Forelimb muscle (tissue), 1 donor: ENCODE results near the gene ACAP1. TPM values are rescaled to one million over a fixed set of nuclear protein-coding genes. Genes with fewer than 3 reads are reported as not detected.
A peak's percentile ranks its signal among the peaks of the same experiment; 100 is the strongest.

Experiments used
- DNase-seq: peaks from one replicate; pipeline ENCODE4 v3.0.0-alpha.2; 2013; ENCODE audit warnings: low read depth
- polyA plus RNA-seq: library from polyadenylated mRNA; unstranded; fragments of 120-200 nt; gene quantifications from one replicate; pipeline ENCODE4 v1.2.1, GENCODE V29; 2013; ENCODE audit not compliant: insufficient read length

Gene ACAP1, protein sequence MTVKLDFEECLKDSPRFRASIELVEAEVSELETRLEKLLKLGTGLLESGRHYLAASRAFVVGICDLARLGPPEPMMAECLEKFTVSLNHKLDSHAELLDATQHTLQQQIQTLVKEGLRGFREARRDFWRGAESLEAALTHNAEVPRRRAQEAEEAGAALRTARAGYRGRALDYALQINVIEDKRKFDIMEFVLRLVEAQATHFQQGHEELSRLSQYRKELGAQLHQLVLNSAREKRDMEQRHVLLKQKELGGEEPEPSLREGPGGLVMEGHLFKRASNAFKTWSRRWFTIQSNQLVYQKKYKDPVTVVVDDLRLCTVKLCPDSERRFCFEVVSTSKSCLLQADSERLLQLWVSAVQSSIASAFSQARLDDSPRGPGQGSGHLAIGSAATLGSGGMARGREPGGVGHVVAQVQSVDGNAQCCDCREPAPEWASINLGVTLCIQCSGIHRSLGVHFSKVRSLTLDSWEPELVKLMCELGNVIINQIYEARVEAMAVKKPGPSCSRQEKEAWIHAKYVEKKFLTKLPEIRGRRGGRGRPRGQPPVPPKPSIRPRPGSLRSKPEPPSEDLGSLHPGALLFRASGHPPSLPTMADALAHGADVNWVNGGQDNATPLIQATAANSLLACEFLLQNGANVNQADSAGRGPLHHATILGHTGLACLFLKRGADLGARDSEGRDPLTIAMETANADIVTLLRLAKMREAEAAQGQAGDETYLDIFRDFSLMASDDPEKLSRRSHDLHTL
- 11.3 TPM for polyA plus RNA-seq

DNA sequence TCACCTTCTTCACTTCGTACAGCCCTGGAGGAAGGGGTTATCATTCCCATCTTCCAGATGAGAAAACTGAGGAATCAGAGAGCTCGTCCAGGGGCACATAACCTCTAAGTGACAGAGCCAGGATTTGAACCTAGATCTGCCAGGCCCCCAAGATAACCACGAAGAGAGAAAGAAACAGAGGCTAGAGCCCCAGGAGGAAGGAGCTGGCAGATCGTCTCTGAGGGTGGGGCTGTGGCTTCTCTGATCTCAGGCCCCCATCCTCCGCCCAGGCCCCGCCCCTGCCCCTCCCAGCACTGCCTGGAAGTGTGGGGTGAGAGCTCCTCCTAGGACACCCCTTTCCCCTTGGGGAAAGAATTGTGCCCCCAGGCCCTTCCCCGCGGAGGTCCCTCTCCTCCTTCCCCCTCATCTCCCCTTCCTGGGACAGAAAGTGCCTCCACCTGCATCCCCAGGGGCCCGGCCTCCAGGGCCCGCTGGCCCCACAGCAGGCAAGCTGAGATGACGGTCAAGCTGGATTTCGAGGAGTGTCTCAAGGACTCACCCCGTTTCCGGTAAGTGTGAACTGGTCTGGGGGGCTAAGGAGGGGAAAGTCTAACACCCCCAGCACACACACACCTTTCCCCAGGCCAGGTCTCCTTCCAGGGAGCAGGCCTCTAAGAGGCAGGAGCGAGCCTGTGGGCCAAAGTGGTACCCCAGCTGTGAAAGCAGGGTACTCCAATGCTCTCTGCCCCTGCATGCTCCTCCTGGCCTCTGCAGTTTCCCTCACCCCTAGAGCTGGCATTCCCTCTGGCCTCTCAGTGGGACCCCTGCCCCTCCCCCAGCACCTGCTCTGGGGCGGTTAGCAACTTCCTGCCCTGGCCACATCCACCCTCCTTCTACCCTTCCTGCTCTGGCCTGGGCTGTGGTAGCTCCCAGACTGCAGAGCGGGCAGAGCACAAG is at the start of gene ACAP1:
Gene ACAP1, plus strand, starts transcription at position 290 of the 936 bp plus-strand sequence. Its CDS starts 206 bp downstream, at position 496.
- DNase-seq = no peak

DNA sequence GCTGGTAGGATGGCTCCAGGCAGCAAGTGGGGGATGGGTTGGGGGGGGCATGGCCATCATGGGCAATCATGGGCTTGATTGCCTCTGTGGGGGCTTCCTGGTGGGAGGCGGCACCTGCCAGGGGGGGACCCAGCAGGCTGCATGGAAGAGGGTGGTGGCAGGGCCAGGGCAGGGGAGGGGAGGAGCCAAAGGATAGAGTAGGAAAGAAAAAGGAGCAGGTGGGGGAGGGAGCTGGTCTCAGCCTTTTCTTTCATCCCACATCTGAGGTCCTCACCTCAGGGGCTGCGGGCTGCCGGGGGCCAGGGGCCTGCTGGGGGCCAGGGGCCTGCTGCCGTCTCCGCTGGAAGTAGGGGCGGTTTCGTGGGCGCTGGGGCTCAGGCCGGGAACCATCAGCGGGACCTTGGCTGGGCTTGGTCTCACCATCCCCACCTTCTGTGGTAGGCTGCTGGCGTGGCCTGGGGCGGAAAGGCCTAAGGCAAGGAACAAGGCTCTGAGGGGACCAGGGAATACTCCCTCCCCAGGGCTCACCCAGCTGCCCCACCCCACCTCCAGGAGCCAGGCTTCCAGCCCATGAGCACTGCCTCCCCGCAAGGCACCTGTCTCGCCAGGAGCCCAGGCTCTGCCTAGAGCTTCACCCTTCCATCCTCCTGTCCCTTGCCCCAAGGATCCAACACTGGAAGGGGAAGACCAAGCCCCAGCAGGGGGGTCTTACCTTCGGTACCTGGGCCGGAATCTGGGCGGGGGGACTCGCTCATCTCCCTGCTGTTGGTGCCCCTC is 46.9 kb upstream of the ACAP1 start:
- DNase-seq = no peak

DNA sequence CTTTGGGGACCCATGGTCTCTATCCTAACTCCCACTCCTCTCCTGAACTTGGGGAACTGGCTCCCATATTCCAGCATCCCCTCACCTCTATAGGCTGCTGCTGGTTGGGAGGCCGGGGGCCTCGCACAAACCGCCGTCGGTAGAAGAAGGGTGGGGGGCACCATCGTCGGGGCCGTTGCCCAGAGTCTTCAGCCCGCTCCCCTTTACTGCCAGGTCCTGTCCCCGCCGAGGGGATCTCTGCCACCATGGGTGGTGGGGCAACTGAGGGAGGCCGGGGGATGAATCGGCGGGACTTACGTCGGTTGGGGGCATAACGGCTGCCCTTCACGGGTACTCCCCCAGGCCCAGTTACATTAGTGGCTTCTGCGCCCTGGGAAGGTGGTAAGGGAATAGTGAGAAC is 46.2 kb upstream of the ACAP1 start:
- DNase-seq = no peak

DNA sequence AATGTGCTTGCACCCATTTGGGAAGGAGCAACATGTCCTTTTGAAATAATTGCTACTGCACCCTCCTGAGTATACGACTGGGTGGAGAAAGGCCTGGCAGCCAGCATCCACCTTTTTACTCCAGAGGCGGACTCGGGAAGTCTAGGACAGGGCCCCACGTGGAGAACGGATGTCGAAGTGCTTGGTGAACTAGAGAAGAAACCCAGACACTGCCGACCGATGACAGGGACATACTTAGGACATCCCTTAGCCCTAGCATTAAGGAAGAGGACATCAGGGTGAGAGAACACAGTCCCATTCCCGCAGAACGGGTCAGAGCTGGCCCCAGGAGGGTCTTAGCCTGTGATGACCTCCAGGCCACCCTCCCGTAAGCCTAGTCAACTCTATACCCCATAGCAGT is 45.6 kb upstream of the ACAP1 start:
- no peak for DNase-seq

DNA sequence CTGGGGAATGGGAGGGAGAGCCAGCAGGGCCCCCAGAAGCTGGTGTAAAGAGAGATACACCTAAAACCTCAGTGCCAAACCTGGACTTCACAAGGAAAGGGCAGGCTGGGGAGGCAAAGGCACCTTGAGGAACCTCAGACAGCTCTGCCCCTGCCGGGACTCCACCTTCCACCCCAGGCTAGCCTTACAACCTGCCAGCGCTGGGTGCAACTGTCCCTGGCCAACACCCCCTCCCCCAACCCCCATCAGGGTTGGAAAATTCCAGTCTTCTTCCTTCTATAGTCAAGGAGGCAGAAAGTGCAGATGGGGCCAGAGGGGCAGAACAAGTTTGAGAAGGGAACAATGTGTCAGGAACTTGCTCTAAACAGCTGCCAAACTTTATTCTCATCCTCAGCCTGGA is 44.1 kb upstream of the ACAP1 start:
- no peak for DNase-seq

DNA sequence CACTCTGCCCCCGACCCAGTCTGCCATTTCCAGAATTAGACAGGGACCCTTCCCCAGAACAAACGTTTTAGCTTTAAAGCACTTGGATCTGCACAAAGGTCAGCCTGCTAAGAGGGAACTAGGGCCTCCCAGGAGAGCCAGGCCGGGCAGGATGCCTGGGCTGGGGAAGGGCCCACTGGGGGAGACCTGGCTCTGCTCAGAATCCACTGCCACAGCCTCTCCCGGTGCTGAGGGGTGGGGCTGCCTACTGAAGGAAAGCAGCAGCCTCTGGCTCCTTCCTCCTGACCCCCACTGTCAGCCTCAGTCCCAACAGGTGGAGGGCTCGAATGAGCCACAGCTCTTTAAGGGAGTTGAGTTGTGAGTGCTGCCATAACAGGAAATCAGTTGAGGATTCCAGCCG is 43.6 kb upstream of the ACAP1 start:
- no peak for DNase-seq

DNA sequence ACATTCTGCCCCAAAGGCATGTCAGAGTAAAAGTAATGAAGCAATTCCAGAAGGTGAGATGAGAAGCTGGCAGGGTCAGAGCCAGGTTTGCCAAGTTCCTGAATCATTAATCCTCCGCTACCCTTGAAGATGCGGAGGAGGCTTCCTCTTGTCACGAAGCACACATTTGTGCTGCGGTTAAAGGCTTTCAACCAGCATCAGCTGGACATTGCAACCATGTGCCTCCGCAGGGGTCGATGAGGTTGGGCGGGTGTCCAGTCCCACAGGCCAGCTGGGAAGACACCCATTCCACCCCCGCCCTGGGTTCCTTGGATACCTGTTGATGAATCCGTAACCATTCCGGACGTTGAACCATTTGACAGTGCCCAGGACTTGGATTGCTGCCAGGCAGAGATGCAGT is 43.2 kb upstream of the ACAP1 start:
- DNase-seq = no peak

DNA sequence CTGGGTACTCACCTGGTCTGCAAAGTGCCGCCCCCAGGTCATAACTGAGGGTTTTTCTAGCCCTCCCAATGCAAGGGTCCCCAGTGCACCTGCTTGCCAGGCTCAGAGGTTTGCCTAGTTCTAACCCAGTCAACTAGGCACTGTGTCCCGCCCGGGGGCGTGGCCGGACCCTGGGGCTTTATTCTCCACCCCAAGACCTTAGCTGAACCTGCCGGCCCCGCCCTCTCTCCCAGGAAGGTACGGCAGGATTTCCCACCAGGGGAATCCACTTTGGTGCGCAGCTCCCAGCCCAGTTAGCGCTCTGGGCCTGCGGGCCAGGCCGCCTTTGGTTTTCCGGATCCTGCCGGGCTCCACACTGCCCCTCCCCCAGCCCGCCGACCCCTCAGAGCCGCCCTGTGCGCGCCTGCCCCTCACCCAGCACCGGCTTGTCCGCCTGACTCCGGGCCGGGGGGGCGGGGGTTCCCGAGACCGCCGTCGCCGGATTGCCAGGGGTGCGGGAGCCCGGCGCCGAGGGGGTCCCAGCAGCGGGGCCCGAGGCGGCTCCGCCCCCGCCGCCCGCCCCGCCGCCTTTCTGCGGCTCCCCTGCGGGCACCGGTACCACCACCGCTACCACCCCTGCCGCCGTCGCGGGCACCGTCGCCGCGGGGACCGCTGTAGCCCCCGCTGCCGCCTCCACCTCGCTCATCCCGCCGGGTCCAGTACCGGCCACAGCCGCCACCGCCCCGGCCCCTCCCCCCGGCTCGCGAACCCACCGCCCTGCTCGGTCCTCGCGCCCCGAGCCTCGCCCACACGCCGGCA is 42.3 kb upstream of the ACAP1 start:
- DNase-seq = no peak

DNA sequence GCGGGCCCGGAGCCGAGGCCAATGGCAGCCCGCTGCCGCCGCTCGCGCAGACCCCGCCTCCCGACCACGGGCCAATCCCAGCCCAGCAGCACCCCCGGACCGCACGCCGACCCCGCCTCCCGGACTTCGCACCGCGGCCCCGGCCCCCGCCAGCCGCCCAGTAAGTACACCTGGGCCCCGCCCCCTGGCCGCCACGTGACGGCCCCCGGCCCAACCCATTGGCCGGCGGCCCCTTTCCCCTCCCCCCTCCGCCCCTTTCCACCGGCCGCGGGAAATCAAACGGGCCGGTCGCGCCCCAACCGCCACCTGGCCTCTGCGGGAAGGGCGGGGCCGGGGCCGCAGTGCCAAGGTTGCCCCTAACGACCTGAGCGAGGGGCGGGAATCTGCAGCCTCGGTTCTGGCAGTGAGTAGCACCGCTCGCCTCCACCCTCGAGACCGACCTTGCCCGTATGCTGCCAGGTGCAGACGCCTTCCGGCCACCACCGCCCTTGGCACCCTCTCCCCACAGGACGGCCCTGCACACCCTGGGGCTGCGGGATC is 41.6 kb upstream of the ACAP1 start, which contains the start of gene YBX2:
Gene YBX2, minus strand, starts transcription at position 26 of the 540 bp plus-strand sequence. CDS start 139 bp downstream, outside the sequence.
- DNase-seq = no peak

DNA sequence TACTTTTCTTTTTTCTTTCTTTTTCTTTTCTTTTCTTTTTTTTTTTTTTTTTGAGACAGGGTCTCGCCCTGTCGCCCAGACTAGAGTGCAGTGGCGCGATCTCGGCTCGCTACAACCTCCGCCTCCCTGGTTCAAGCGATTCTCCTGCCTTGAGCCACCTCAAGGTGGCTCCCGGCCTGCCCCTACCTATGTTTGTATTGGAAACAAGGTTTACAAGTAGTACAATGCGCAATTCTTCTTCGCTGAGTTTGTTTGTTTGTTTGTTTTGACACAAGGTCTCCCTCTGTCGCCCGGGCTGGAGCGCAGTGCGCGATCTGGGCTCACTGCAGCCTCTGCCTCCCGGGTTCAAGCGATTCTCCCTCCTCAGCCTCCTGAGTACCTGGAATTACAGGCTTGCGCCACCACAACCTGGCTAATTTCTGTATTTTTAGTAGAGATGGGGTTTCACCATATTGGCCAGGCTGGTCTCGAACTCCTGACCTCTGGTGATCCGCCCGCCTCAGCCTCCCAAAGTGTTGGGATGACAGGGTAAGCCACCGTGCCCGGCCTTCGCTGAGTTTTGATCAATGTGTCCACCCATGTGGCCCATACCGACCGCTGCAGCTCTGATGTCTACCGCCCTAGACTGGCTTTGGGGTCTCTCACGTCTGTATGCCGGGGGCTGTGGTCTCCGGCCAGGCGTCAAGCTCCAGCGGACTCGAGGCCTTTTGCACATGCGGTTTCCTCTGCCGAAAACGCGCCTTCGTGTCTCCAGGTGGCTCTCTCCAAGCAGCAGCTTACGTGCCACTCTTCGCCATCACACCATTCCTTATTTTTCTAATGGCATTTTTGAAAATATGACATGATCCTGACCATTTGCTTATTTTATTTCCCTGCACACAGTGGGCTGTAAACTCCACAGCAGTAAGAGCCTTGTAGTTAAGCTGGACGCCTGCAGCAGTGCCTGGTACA is 40.8 kb upstream of the ACAP1 start:
- no peak for DNase-seq

DNA sequence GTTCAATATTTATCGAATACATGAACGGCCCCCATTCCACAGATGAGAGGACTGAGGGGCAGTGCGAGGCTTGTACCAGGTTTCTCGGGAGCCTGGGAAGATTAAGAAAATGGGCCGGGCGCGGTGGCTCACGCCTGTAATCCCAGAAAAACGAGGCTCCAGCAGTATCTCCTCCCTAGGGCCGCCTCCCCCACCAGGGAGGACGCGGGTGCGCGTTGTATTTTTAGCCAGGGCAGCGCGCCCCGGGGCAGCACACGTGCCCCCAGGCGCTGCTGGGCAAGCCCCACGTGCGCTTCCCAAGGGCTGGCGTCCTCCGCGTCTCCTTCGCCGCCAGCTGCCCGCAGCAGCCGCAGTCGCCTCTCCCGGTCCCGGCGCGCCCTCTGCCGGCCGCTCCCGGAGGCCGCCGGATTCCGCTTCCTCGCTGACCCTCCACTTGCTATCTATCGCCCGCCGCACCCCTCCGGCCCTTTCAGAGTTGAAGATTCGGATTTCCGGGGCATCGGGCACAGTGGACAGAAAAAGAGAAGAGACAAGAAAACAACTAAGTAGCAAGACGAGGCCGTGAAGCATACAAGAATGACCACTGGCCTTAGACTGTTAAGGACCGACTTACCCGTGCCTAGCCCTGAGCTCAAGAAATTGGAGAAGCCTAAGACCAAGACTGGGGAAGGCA is 40.0 kb upstream of the ACAP1 start:
- DNase-seq = no peak

DNA sequence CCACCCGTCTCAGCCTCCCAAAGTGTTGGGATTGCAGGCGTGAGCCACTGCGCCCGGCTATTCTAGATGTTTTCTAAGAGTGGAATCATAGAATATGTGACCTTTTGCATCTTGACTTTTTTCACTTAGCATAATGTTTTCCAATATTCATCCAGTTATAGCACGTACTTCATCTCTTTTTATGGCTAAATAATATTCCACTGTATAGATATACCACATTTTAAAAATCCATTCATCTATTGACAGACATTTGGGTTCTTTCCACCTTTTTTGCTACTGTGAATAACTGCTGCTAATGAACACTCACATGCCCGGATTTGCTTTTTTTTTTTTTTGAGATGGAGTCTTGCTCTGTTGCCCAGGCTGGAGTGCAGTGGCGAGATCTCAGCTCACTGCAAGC is 32.1 kb upstream of the ACAP1 start:
- DNase-seq = no peak

DNA sequence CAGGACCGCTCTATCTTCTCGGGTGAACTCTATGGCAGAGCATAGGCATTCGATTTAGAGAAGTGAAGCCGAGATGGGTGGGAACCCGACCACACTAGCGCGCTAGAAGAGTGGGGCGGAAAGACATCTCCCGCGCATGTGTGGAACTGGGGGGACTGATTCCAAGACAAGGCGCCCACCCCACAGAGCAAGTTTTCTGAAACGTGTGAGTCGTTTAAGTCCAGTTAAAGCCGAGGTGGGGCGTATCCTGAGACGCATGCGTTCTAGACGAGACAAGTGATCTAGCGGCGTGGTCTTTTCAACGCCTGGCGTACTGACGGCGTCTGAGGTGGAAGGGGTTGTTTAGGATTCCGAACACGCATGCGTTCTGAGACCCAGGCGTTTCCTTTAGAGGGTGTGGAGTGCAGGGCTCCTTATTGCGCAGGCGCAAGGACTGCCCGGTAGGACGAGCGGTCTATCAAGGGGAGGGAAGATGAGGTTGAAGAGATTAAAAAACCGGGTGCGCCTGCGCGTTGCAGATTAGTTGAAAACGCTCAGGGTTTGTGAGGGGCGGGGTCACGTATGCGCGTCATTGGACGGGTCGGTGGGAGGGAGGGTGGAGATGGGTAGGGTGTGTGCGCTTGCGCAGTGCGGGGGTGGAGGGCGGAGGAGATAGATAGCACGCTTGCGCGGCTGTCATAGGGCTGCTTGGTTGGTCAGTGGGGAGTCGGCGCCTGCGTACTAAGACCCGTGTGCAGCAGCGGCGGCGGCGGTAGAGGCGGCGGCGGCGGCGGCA is 29.2 kb upstream of the ACAP1 start, which contains the start of gene EIF5A:
Gene EIF5A, plus strand, starts transcription at position 718 of the 775 bp plus-strand sequence. CDS start 2,008 bp downstream, outside the sequence.
- peak; percentile 100 for DNase-seq

DNA sequence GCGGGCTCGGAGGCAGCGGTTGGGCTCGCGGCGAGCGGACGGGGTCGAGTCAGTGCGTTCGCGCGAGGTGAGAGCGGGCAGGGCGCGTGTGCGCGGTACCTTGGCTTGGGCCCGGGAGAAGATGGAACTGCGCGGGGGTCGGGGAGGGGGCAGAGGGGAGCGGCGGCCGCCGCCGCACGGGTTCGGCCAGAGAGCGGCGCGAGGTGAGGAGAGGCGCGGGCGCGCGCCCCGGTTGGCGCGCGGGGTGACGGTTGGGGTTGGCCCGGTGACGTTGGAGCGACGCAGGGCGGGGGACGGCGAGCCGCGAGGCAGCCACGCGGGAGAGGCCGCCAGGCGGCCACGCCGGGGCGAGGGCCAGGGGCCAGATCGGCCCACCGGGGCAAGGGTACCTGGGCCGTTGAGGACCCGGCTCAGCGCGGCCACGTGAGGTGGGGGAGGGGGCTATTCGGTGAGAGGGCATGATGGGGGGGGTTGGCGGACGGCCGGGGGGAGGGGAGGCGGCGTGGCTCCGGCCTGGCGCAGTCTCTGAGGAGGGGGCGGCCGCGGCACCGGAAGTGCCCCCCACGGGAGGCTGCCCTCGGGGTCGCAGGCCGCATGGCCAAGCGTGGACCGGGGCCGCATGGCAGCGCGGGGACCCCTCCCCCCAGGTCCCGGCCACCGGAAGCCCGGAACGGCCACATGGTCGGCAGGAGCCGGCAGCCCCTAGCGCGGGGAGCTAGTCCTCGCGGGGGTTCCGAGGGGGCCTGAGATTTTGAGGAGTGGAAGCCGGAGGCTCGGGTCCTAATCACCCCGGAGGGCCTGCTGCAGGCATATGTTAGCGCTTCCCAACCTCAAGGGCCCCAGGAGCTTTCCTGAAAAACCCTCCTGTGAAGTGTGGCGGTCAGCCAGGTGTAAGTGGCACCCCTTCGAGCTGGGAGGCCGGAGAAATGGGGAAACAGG is 28.4 kb upstream of the ACAP1 start:
- DNase-seq = no peak

DNA sequence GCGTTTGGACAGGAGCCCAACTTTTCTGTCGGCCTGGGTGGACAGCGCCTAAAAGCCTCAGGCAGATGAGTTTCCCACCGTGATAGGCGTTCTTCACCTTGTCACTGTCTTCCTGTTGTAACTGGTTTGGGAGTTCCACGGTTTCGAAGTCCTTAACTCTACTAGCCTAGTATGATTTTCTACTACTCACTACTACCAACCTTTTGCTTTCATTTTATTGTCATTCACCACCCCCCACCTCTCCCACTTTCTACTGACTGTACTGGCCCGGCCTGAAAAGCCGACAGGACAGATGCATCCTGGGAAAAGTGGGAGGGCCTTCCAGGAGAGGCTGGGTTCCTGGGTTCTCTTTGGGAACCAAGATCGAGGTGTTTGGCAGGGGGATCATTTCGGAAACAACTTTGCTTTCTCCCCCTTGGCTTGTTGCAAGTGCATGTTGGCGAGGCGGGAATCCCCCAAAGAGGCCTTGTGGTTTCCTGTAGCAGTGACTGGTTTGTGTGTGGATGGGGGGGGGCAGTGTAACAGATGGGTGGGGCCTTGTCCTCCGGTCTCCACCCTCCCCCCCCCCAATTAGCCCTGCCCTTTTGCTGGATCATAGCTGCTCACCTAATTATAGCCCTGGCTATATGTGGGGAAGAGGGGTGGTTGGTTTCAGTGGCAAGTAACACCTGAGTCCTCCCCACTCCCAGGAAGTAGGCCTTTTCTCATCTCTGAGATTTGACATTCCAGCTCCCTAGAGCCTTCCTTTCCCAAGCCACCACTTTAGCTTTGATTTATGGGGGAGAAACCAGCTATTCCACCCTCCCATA is 27.5 kb upstream of the ACAP1 start:
- DNase-seq = no peak
